Skeletal muscle tissue (tissue), 4 donors: ENCODE data around the gene DLG3. TPM values are rescaled to one million over a fixed set of nuclear protein-coding genes. Genes with fewer than 3 reads are reported as not detected.

Experiments used
- H3K27ac ChIP-seq: one replicate; pipeline ENCODE4 v1.7.0; 2013; ENCODE audit warnings: mild to moderate bottlenecking, low read depth, low read length, inconsistent platforms
- H3K27me3 ChIP-seq, 3 donors: one replicate each; pipeline ENCODE4 v1.7.0; 2013; ENCODE audit warnings: low read length in 3 of 3; ENCODE audit not compliant: control insufficient read depth in 3 of 3, insufficient read depth in 3 of 3
- H3K36me3 ChIP-seq, 3 donors: one replicate each; pipeline ENCODE4 v1.7.0; 2013; ENCODE audit warnings: low read length in 3 of 3; ENCODE audit not compliant: control insufficient read depth in 3 of 3, insufficient read depth in 3 of 3
- H3K4me1 ChIP-seq, 3 donors: one replicate each; pipeline ENCODE4 v1.7.0; 2013; ENCODE audit warnings: low read length in 3 of 3, mild to moderate bottlenecking in 3 of 3; ENCODE audit not compliant: control insufficient read depth in 3 of 3, insufficient read depth in 3 of 3
- H3K4me3 ChIP-seq, 3 donors: one replicate each; pipeline ENCODE4 v1.7.0; 2013; ENCODE audit warnings: low read length in 3 of 3
- H3K9ac ChIP-seq, 3 donors: one replicate each; pipeline ENCODE4 v1.7.0; 2013; ENCODE audit warnings: low read length in 3 of 3, mild to moderate bottlenecking in 3 of 3, moderate library complexity in 2 of 3, low read depth in 1 of 3
- H3K9me3 ChIP-seq, 3 donors: one replicate each; pipeline ENCODE4 v1.7.0; 2013; ENCODE audit warnings: low read length in 3 of 3; ENCODE audit not compliant: control insufficient read depth in 3 of 3
- total RNA-seq: library from RNA; depleted of rRNA; stranded (reverse); fragments of >200 nt; gene quantifications from one replicate; pipeline ENCODE4 v1.2.3, GENCODE V29; 2014
- donor health status: Osteomylitis.

Gene DLG3
- total RNA-seq, 1 donor from 2014 or later: 7.3 TPM

DNA sequence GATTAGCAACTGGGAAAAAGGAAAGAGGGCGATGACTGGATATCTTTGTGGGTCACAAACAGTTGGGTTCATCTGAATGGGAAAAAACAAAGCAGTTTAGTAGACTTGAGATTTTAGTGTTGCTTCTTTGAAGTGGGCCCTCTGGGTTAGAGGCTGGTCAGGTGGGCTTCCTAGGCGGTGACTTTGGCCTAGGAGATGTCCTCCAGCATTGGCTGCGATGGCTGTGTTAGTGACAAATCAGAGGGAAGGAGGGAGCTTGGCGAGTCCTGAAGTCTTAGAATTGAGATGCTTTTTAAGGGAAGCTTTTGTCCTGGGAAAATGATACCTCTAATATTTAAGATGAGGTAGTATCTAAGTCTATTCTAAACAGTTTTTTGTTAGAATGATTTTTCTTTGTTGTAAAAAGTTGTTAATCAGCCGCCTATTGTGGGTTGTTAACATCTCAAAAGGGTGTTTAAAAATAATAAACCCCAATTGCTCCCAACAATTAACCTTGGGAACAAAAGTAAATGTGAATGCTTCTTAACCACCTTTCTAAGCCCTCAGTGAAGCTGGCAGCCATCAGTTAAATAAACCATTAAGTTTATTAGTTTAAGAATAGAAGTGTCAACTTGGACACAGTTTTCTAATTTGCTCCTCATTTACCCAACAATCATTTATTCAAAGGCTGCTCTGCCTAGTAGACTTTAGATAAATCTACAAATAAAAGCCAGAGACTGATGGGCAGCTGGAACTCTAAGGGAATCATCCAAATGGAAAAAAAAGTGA is 31.7 kb downstream of the DLG3 start:
- no peaks in the 10 kb centered on the region for H3K27me3 ChIP-seq

DNA sequence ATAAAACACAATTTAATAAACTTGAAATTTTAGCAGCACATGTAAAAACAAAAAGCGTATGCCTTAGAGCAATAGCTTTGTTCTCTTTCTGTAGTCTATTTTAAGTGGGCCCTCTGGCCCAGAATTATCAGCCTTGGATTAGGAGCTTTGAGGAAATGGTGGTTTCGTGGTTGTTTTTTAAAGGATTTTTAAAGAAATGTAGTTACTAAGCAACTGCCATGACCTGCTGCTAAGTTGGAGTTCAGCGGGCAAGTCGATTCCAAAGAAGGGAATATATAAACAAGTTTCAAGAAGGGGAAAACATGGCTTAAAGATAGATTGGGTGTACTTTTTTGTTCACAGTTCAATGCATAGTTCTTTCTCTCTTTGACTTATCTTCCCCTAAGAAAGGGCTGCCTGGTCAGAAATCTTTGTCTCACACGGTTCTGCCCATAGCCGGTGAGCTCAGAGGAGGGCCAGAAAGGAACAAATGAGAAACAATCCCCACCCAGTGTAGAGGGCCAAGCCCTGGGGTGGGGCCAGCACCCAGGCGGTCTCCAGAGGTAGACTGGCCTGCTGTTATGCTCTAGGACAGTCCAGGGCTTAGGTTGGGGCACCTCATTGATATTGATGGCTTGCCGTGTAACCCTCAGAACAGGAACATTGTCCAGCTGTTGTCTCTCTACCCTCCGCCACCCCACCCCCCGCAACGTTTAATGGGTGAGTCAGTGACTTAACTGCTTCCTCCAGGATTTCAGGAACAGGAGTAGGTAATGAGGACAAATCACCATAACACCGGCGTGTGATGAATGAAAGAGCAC is 32.5 kb downstream of the DLG3 start:
- H3K9ac ChIP-seq: no peak overlapping the region
- no peaks in the 10 kb centered on the region for H3K9me3 ChIP-seq
- no peaks in the 10 kb centered on the region for H3K27me3 ChIP-seq
- H3K4me1 ChIP-seq: peaks cover 15 to 25% (median 17%) of the 10 kb centered on the region in 3 donors
- no peak overlapping the region for H3K4me3 ChIP-seq
- H3K36me3 ChIP-seq: no peaks in the 10 kb centered on the region
- H3K27ac ChIP-seq: peak overlapping the region; percentile 12

More for the DNA sequence above, 31.7 kb downstream of the DLG3 start:
- Histone ChIP-seq H3K27ac (no peak overlapping the region), H3K4me3 (no peak overlapping the region), H3K36me3 (no peaks in the 10 kb centered on the region), H3K9ac (no peak overlapping the region), H3K9me3 (no peaks in the 10 kb centered on the region), H3K4me1 (peaks cover 13 to 20% (median 16%) of the 10 kb centered on the region in 3 donors)

DNA sequence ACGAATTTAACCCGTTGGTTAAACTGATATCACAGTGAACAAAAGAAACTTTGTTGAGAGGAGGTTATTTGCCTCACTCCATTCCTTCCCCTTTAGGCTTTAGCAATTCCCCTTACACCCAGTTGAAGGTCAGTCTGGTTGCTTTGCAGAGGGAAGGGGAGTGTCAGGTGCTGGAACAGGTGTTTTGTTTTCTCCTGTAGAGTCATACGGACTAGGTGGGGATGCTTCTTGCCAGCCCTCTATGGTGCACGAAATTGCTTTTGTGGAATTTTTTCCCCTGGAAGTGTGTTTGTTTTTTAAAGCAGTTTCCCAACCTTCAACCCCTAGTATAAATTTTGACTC is 33.1 kb downstream of the DLG3 start:
- no peaks in the 10 kb centered on the region for H3K27me3 ChIP-seq
- peaks cover 15 to 25% (median 17%) of the 10 kb centered on the region in 3 donors for H3K4me1 ChIP-seq
- no peaks in the 10 kb centered on the region for H3K36me3 ChIP-seq
- no peak overlapping the region for H3K27ac ChIP-seq
- H3K4me3 ChIP-seq: no peak overlapping the region
- H3K9me3 ChIP-seq: no peaks in the 10 kb centered on the region
- H3K9ac ChIP-seq: no peak overlapping the region

DNA sequence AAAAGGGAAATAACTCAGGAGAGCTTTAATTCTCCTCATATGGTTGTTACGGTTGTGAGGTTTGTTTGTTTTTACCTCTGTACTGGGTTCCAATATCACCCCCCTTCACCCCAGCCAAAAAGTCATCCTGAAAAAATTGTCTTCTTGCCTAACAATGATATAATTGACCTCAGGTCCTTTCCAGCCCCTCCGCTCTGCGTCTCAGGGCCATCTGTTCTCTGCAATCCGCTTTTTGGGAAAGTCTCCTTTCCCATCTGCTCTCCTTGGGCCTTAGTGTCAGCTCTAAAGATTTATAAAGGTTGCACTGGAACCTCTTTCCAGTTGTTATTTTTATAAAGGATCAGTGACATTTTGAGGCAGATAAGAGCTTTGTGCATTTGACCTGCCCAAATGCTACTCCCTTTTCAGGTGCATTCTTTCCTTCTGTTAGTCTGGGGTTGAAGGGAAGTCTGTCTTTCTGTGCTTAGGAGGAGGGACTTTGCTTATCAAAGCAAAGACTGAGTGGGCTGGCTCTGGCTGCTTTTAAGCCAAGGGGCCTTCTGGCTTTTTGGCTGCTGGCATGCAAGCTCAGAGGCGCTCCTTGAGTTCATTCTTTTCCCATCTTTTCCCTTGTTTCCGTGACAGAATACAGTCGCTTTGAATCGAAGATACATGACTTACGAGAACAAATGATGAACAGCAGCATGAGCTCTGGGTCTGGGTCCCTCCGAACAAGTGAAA is 34.1 kb downstream of the DLG3 start:
- no peaks in the 10 kb centered on the region for H3K9me3 ChIP-seq
- H3K36me3 ChIP-seq: no peaks in the 10 kb centered on the region
- H3K4me3 ChIP-seq: no peak overlapping the region
- no peak overlapping the region for H3K27ac ChIP-seq
- H3K4me1 ChIP-seq: peaks cover 15 to 25% (median 17%) of the 10 kb centered on the region in 3 donors
- no peak overlapping the region for H3K9ac ChIP-seq
- H3K27me3 ChIP-seq: no peaks in the 10 kb centered on the region

GRCh38 chrX:70479247-70479921 is 34.7 kb downstream of the DLG3 start:
- Histone ChIP-seq H3K36me3 (no peaks in the 10 kb centered on the region), H3K27ac (no peak overlapping the region), H3K9me3 (no peaks in the 10 kb centered on the region), H3K27me3 (no peaks in the 10 kb centered on the region), H3K9ac (no peak overlapping the region), H3K4me3 (no peak overlapping the region), H3K4me1 (peaks cover 15 to 25% (median 17%) of the 10 kb centered on the region in 3 donors)

DNA sequence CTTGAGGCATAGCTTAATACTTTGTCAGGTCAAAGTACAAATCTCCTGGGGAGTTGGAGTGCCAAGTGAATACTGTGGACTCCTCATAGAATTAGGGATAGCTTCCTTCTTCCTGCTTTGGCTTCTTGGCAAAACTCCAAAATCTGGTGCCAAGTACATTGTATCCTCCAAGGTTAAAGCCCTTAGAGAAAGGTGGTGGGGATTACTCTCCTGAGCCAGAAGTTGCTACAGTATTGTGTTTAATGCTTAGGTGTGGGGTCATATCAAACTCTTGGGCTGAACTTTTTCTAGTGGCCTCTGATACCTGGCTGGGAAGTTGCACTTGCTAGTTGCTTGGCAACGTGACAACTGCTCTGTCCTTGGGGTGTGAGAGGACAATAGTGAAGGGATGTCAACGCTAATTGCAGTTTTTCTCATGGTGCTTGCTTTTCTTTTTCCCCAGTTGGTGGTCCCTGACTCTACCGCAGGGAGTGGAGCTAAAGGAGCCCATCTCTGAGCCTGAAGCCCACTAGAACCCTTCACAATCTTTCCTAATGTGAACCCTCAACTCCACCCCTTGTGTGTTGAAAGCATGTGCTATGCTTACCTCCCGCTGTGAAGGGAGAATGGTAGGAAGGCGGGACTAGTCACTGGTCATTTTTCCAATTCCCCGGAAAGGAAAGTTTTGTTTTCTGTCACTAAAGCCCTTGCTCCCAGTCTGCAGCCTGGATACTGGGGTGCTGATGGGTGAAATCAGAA is 35.5 kb downstream of the DLG3 start:
- H3K9ac ChIP-seq: peak overlapping the region in 1 of 3 donors; percentile 68
- no peak overlapping the region for H3K27ac ChIP-seq
- H3K27me3 ChIP-seq: no peaks in the 10 kb centered on the region

DNA sequence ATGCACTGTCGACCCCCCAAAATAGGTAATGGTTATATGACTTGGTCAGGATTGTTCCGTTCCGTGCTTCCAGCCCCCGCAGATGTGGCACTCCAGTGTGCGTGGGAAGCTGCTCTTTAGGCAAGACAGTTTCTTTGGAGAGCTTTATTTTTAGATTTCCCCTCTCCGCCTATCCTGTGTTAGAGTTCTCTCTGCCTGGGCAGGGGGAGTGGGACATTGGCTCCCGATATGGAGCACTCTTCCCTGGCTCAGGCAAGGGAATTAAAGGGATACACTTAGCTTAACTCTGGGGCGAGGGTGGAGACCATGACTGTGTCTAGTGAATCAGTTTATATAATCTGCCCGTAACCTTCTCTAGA is 36.0 kb downstream of the DLG3 start:
- H3K4me1 ChIP-seq: peaks cover 15 to 25% (median 17%) of the 10 kb centered on the region in 3 donors
- no peaks in the 10 kb centered on the region for H3K9me3 ChIP-seq
- no peaks in the 10 kb centered on the region for H3K27me3 ChIP-seq
- H3K36me3 ChIP-seq: no peaks in the 10 kb centered on the region
- peak overlapping the region; percentile 37 for H3K27ac ChIP-seq
- peak overlapping the region in 1 of 3 donors; percentile 68 for H3K9ac ChIP-seq
- peak overlapping the region in 2 of 3 donors; percentile 25 to 52 for H3K4me3 ChIP-seq

More for the DNA sequence above, 35.5 kb downstream of the DLG3 start:
- peak overlapping the region in 2 of 3 donors; percentile 25 to 52 for H3K4me3 ChIP-seq
- H3K4me1 ChIP-seq: peaks cover 15 to 25% (median 17%) of the 10 kb centered on the region in 3 donors
- no peaks in the 10 kb centered on the region for H3K36me3 ChIP-seq
- H3K9me3 ChIP-seq: no peaks in the 10 kb centered on the region

DNA sequence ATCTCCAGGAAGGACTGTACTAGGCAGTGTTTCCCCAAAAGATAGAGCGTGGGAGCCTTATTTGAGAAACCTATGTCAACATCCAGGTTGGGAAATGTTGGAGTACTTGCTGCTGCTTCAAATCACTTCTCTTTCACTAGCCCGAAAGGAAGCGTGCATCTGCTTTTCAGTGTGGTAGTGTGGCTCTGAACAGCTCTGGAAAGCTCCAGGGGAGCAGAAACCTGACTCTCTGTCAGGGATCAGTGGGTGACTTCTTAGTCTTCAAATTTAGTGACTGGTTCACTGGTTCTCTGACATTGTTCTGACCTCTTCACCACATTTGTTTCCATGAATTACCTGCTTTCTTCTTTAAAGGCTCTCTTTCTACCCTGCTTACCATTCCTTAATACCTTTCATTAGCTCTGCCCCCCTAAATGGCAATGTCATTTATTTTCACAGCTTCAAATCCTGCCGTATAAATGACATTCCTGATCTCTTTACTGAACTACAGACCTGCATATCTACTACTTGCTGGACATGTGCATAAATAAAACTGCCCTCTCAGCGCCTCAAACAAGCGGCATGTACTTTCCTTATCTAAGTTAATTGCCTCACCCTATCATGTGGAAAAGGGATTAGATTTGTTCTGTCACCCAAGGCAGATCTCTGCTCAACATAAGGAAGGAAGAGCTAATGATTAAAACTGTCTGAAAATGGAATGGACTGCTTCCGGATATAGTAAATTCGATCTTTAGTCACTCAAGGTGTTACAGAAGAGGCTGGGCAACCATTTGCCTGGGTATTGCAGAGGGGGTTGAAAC is 37.0 kb downstream of the DLG3 start:
- Histone ChIP-seq H3K36me3 (no peaks in the 10 kb centered on the region), H3K9ac (peak overlapping the region in 2 of 3 donors; percentile 18 to 51), H3K9me3 (no peaks in the 10 kb centered on the region), H3K27me3 (no peaks in the 10 kb centered on the region), H3K4me3 (no peak overlapping the region), H3K27ac (peak overlapping the region; percentile 37), H3K4me1 (peaks cover 15 to 25% (median 17%) of the 10 kb centered on the region in 3 donors)
